Karpas-422 (cell line): ENCODE measurements around the gene CD36. TPM values are rescaled to one million over a fixed set of nuclear protein-coding genes. Genes with fewer than 3 reads are reported as not detected.

Experiments used
- DNase-seq: peaks from one replicate; pipeline ENCODE4 v3.0.0-alpha.2; 2015
- H2AFZ ChIP-seq: fragments of 200-600 bp; sonication (generic); 2 replicates; pipeline ENCODE4 v1.6.1; 2014; ENCODE audit warnings: antibody characterized with exemption, low read length, mixed read lengths
- H3K27ac ChIP-seq: fragments of 200-600 bp; sonication (generic); 2 replicates; pipeline ENCODE4 v1.5.1; 2014; ENCODE audit warnings: mild to moderate bottlenecking, low read length, moderate library complexity
- H3K27me3 ChIP-seq: fragments of 200-600 bp; sonication (generic); 2 replicates; pipeline ENCODE4 v1.6.1; 2014; ENCODE audit warnings: low read length, mixed read lengths
- H3K36me3 ChIP-seq: fragments of 200-600 bp; sonication (generic); 2 replicates; pipeline ENCODE4 v1.6.1; 2014; ENCODE audit warnings: low read length, mixed read lengths; ENCODE audit not compliant: insufficient read depth
- H3K4me1 ChIP-seq: fragments of 200-600 bp; sonication (generic); 2 replicates; pipeline ENCODE4 v1.6.1; 2014; ENCODE audit warnings: mild to moderate bottlenecking, low read length, mixed read lengths
- H3K4me2 ChIP-seq: fragments of 200-600 bp; sonication (generic); 2 replicates; pipeline ENCODE4 v1.6.1; 2014; ENCODE audit warnings: low read length, low read depth, mild to moderate bottlenecking; ENCODE audit not compliant: poor library complexity, severe bottlenecking
- H3K4me3 ChIP-seq: fragments of 200-600 bp; sonication (generic); 2 replicates; pipeline ENCODE4 v1.5.1; 2014; ENCODE audit warnings: mild to moderate bottlenecking, antibody characterized with exemption, low read length, mixed read lengths
- H3K79me2 ChIP-seq: fragments of 200-600 bp; sonication (generic); 2 replicates; pipeline ENCODE4 v1.6.1; 2014; ENCODE audit warnings: mild to moderate bottlenecking, low read length, mixed read lengths
- H3K9ac ChIP-seq: fragments of 200-600 bp; sonication (generic); 2 replicates; pipeline ENCODE4 v1.6.0; 2014; ENCODE audit warnings: low read length
- H3K9me2 ChIP-seq: fragments of 200-600 bp; sonication (generic), shearing (Covaris generic); replicated peaks from 2 replicates; pipeline ENCODE4 v1.6.0; 2014; ENCODE audit warnings: mild to moderate bottlenecking, low read length, moderate library complexity; ENCODE audit not compliant: insufficient read depth
- H3K9me3 ChIP-seq: fragments of 300-700, 200-600 bp; sonication (generic); 2 replicates; pipeline ENCODE4 v1.6.1; 2014; ENCODE audit warnings: low read length, mixed read lengths
- H4K20me1 ChIP-seq: fragments of 200-600 bp; sonication (generic); 2 replicates; pipeline ENCODE4 v1.6.1; 2014; ENCODE audit warnings: mild to moderate bottlenecking, antibody characterized with exemption, low read length, low read depth; ENCODE audit not compliant: insufficient read depth
- total RNA-seq: library from RNA; depleted of rRNA; stranded (reverse); fragments of >200 nt; shearing (Covaris generic); gene quantifications from 2 replicates; pipeline ENCODE4 v1.2.3, GENCODE V29; 2014; ENCODE audit warnings: low replicate concordance

CD36 gene
- total RNA-seq, 1 experiment from 2014 or later: not detected

DNA sequence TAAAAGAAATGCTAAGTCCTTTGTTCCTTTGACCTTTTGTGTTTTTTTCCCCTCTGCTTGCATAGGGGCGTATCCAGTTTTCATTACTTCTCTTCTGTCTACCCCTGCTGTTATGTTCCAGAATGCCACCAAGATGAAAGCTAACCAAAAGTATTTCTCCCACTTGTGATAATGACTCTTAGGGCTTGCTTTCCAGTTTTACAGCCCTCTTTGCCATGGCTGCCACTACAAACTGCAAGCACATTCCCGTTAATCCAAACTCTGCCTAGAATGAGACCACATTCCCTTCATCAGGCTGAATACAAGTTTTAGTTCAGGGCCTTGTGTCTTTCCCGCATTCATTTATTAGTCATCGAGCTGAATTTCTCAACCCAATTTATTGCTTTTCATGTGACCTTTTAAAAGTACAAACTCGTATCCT is 23.6 kb upstream of the CD36 start:
- Histone ChIP-seq H3K4me3 (no peak overlapping the region), H3K79me2 (no peaks in the 10 kb centered on the region), H3K27ac (no peak overlapping the region), H3K4me1 (no peaks in the 10 kb centered on the region), H3K9ac (no peak overlapping the region), H3K9me2 (no peaks in the 10 kb centered on the region), H3K4me2 (no peak overlapping the region), H4K20me1 (no peaks in the 10 kb centered on the region), H3K36me3 (no peaks in the 10 kb centered on the region), H3K9me3 (peaks cover 5% of the 10 kb centered on the region), H3K27me3 (no peaks in the 10 kb centered on the region), H2AFZ (no peak overlapping the region)
- no peak for DNase-seq

DNA sequence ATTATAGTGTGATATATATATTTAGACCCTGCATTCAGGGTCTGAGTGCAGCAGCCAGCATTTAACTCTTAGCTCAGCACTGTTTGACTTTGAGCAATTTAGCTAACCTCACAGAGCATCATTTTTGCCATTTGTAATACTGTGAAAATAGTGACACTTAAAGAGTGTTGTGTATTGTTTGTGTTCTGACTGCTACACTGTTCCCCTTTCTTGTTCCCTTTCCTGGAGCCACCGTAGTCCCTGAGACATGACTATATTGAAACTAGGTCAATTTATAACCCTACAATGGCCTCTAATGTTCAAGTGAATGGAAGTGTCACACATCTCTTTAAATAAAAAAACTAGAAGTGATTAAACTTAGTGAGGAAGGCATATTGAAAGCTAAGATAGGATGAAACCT is 20.3 kb upstream of the CD36 start:
- H3K4me1 ChIP-seq: no peaks in the 10 kb centered on the region
- H3K4me3 ChIP-seq: no peak overlapping the region
- no peak overlapping the region for H3K4me2 ChIP-seq
- H4K20me1 ChIP-seq: no peaks in the 10 kb centered on the region
- no peak overlapping the region for H3K9ac ChIP-seq
- no peaks in the 10 kb centered on the region for H3K36me3 ChIP-seq
- H2AFZ ChIP-seq: no peak overlapping the region
- peaks cover 6% of the 10 kb centered on the region for H3K9me3 ChIP-seq
- no peak overlapping the region for H3K27ac ChIP-seq
- DNase-seq: no peak
- H3K27me3 ChIP-seq: no peaks in the 10 kb centered on the region
- H3K9me2 ChIP-seq: no peaks in the 10 kb centered on the region
- H3K79me2 ChIP-seq: no peaks in the 10 kb centered on the region

DNA sequence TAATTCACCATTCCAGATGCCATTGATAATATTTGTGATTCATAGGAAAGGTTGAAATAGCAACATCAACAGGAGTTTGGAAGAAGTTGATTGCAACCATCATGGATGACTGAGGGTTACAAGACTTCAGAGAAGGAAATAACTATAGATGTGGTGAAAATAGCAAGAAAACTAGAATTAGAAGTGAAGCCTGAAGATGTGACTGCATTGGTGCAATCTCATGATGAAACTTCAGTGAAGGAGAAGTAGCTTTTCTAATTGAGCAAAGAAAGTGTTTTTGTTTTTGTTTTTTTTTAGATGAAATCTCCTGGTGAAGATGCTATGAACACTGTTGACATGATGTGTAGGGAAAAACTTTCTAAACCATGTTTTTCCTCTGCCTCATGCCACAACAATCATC is 18.7 kb upstream of the CD36 start:
- Histone ChIP-seq H2AFZ (no peak overlapping the region), H3K79me2 (no peaks in the 10 kb centered on the region), H4K20me1 (no peaks in the 10 kb centered on the region), H3K9me3 (peaks cover 9% of the 10 kb centered on the region), H3K4me1 (no peaks in the 10 kb centered on the region), H3K27me3 (no peaks in the 10 kb centered on the region), H3K36me3 (no peaks in the 10 kb centered on the region), H3K9ac (no peak overlapping the region), H3K4me3 (no peak overlapping the region), H3K9me2 (no peaks in the 10 kb centered on the region), H3K4me2 (no peak overlapping the region), H3K27ac (no peak overlapping the region)
- no peak for DNase-seq

DNA sequence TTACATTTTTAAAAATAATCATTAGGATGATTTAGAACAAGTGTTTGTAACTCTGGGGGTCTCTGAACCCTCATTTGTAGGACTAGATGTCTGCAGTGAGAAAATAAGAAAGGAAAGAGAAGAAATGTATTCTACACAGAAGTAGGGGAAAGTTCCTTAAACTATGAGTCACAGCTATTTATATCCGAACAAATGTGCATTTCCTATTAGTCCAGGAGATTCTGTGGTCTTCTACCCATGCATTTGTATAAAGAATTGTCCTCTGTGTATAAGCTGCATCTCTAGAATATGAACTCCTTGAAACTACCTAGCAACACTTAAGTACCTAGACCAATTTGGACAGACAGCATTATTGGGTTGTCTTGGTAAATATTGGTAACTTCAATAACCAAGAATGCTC is 15.9 kb upstream of the CD36 start:
- no peaks in the 10 kb centered on the region for H3K36me3 ChIP-seq
- H3K4me1 ChIP-seq: no peaks in the 10 kb centered on the region
- no peaks in the 10 kb centered on the region for H3K27me3 ChIP-seq
- H3K4me2 ChIP-seq: no peak overlapping the region
- H3K4me3 ChIP-seq: no peak overlapping the region
- H4K20me1 ChIP-seq: no peaks in the 10 kb centered on the region
- no peaks in the 10 kb centered on the region for H3K79me2 ChIP-seq
- no peak overlapping the region for H3K9ac ChIP-seq
- H2AFZ ChIP-seq: no peak overlapping the region
- H3K9me3 ChIP-seq: peaks cover 15% of the 10 kb centered on the region
- H3K9me2 ChIP-seq: no peaks in the 10 kb centered on the region
- DNase-seq: no peak
- no peak overlapping the region for H3K27ac ChIP-seq

DNA sequence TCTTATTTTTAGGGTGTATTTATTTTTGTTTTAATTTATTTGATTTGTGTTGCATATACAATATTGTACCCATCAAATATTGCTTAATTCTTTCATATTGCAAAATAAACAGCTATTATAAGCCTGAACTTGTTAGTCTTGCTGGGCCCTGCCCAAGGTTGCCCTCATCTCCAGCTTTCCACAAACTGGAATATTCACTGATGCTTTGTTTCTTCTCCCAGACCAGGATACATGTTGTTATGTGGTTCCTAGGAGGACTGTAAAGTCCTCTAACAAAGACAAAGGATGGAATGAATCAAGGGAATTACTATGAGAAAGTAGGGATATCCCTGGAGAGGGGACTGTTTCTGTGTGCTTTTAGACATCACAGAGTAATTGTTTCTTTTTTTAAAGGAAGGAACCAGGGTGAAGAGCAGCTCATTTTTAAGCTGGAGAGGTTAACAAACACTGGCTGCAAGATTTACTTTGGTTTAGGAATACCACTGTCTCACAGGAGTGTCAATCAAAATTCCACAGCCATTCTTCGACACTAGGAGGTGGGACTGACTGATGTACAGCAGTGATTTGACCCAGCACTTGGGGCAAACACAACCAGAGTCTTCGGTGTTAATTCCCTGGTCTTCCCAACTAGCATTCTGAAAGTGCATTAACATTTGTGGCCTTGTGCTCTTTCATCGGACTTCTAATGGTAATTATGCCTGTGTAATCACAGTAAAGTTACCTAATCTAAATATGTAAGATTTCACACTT is 14.8 kb upstream of the CD36 start:
- no peaks in the 10 kb centered on the region for H4K20me1 ChIP-seq
- H3K4me1 ChIP-seq: no peaks in the 10 kb centered on the region
- H3K79me2 ChIP-seq: no peaks in the 10 kb centered on the region
- no peak overlapping the region for H3K27ac ChIP-seq
- H3K9me3 ChIP-seq: peaks cover 21% of the 10 kb centered on the region
- H3K36me3 ChIP-seq: no peaks in the 10 kb centered on the region
- H3K9me2 ChIP-seq: no peaks in the 10 kb centered on the region
- no peak overlapping the region for H3K9ac ChIP-seq
- no peaks in the 10 kb centered on the region for H3K27me3 ChIP-seq
- H3K4me3 ChIP-seq: no peak overlapping the region
- DNase-seq: no peak
- no peak overlapping the region for H3K4me2 ChIP-seq
- no peak overlapping the region for H2AFZ ChIP-seq

DNA sequence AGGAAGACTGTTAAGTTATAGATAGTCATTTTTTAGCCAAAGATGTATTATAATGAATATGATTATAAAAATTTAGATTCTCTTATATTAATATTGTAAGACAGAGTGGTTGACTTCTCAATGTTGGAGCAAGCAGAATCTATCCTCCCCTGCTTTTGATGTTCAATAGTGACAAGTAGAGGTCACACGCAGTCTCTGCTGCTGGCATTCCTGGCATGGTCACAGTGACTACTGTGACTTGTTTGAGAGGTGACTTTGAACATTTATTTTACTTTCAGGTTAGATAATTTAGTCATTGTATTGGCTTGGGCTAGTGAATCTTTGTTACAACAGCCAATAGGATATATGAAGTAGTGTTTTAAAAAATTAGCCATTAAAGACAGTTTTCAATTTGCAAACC is 13.7 kb upstream of the CD36 start:
- H3K4me2 ChIP-seq: no peak overlapping the region
- no peak for DNase-seq

DNA sequence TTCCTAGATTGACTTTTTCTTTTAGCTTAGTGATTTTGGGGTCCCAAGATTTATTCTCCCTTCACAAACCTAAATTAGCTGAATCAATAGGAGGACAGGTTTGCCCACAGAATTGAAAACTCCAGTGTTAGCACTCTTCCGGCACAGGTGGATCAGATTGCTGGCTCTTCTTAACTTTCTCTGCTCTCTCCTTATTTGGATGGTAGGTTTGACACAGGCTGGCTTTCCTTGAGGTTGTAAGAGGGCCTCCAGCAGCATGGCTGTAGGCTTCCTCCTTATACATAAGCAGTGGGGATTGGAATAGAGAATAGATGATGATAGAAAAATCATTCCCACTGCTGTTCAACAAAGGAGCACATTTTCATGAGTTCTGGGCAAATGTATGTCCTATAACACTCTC is 9.4 kb upstream of the CD36 start:
- no peaks in the 10 kb centered on the region for H3K9me2 ChIP-seq
- no peak overlapping the region for H3K9ac ChIP-seq
- H3K27ac ChIP-seq: no peak overlapping the region
- no peaks in the 10 kb centered on the region for H3K4me1 ChIP-seq
- no peaks in the 10 kb centered on the region for H3K36me3 ChIP-seq
- no peaks in the 10 kb centered on the region for H4K20me1 ChIP-seq
- H3K27me3 ChIP-seq: no peaks in the 10 kb centered on the region
- H3K4me3 ChIP-seq: no peak overlapping the region
- no peaks in the 10 kb centered on the region for H3K79me2 ChIP-seq
- H3K4me2 ChIP-seq: no peak overlapping the region
- no peak overlapping the region for H2AFZ ChIP-seq
- H3K9me3 ChIP-seq: peaks cover 18% of the 10 kb centered on the region
- no peak for DNase-seq

More for the DNA sequence above, 13.7 kb upstream of the CD36 start:
- Histone ChIP-seq H3K9ac (no peak overlapping the region), H3K9me2 (no peaks in the 10 kb centered on the region), H3K79me2 (no peaks in the 10 kb centered on the region), H3K4me3 (no peak overlapping the region), H4K20me1 (no peaks in the 10 kb centered on the region), H3K36me3 (no peaks in the 10 kb centered on the region), H3K9me3 (peaks cover 21% of the 10 kb centered on the region), H3K4me1 (no peaks in the 10 kb centered on the region), H2AFZ (no peak overlapping the region), H3K27ac (no peak overlapping the region), H3K27me3 (no peaks in the 10 kb centered on the region)

DNA sequence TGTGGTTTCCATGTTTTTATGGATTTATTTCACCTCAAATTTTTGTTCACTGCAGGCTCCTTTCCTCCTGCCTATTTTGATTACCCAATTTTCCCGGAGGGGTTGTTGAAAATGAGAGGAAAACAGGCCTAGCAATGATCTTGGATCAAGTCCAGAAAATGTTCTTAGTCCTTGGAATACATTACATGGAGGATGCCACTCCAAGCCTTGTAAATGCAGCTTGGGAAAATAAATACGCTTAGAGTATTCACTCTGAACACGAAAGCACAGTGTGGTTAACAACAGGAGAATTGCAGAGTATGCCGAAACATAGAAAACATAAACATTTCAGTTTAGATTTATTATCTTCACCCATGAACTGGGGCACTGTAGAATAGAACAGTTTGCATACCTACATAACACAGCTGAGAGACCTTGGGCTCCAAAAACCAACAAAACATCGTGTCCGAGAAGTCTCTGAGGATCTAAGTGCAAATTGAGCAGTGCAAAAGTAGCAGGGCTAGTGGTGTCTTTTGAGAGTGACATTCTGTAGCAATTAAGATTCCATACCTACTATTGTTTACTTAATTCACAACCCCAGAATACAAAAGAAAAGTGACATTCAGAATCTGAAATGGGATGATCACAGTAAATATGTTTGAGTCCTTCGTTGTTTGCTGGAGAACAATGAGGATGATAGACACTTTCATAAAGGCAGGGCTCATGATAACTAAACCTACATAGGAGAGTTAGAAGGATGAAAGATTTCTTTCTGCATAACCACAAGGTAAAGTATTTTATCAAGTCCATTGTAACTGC is 7.6 kb upstream of the CD36 start:
- no peak overlapping the region for H3K4me3 ChIP-seq
- H3K27me3 ChIP-seq: no peaks in the 10 kb centered on the region
- H3K79me2 ChIP-seq: no peaks in the 10 kb centered on the region
- H3K9me2 ChIP-seq: no peaks in the 10 kb centered on the region
- H3K4me2 ChIP-seq: no peak overlapping the region
- H2AFZ ChIP-seq: no peak overlapping the region
- peaks cover 15% of the 10 kb centered on the region for H3K9me3 ChIP-seq
- H3K36me3 ChIP-seq: no peaks in the 10 kb centered on the region
- no peak for DNase-seq
- no peak overlapping the region for H3K9ac ChIP-seq
- H4K20me1 ChIP-seq: no peaks in the 10 kb centered on the region
- H3K4me1 ChIP-seq: no peaks in the 10 kb centered on the region
- no peak overlapping the region for H3K27ac ChIP-seq
